HUDEP-2 (cell line): ENCODE measurements around the gene CAMK2D.

Experiments used
- DNase-seq, 76 experiments: peaks; one replicate each; lab custom pipeline; 2025; ENCODE audit not compliant: unreplicated experiment in 76 of 76; lab: John Stamatoyannopoulos, UW

CAMK2D gene

DNA sequence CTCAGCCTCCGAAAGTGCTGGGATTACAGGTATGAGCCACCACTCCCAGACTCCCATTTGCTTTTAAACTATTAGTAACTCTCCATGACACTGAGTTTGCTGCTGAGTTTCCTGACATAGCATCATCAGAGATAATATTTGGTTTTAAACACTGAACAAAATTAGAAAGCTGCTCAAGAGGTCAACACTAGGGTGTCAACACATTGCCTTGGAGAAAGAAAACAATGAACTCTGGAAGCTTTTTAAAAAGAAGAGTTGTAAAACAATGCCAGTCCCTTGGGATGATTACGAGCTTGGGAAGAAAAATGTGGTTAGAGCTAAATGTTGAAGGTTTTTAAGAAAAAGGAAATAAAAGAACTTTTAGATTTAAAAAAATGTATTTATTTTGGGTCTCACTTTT lies 264.8 kb downstream of the CAMK2D start:
- DNase-seq = no peak

DNA sequence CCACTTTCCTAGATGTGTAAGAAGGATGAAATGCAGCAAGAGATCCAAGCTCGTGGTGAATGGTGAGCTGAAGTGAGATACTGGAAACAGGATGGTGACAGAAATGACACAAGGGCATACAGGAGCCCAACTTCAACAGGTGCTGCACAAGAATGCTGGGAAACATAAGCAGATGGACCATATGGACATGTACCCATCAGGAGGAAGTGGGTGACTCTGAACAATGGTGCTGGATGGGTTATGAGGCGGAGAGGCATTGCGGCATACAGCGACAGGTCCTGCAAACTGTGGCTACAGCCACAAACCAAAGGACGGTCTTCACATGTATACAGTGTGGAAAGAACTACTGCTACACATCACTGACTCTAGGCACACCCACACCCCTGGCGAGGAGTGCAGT lies 265.7 kb downstream of the CAMK2D start:
- DNase-seq = no peak

DNA sequence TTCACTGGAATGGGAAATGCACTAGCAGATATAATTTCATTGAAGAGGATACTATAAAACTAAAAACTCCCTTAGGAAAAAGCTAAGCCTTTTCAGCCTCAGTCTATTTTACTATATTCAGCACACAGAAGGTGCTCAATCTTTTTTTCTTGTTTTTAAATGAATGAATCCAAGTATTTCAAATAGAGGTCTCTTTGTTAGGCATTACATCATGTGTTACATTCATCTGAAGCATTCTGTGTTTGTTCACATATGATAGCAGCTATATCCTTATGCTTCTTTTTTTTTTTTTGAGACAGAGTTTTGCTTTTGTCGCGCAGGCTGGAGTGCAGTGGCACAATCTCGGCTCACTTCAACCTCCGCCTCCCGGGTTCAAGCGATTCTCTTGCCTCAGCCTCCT lies 278.4 kb downstream of the CAMK2D start:
- no peak for DNase-seq

DNA sequence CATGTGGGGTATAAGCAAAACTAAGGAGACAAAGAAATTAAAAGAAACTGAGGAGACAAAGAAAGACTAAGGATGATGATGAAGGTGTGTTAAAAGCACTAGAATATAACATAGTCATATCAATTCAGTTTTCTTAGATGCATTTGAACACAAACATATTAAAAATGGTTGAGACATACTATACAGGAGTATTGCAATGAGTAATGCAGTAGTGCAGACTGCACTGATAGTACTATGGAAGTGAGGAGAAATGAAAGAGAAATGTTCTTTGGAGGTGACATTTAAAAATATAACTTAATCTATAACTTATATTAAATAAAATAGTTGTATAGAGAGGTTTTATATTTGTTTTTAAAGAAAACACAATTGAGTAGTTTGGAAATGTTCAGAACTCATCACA lies 279.2 kb downstream of the CAMK2D start:
- no peak for DNase-seq

DNA sequence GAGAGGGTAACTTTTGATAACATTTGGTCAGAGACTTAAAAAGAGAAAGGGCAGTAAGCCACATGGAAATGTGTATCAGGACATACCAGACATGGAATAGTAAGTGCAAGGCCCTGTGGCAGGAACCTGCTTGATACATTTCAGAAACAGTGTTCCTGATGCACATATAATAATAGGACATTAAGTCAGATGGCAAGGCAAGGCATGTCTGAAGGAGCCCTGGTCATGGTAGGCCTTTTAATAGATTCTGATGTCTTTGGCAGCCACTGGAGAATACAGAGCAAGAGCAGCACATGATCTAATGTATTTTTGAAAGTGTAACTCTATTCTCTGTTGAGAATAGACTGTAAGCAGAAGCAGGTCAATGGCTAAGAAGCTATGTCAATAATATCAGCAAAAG lies 279.7 kb downstream of the CAMK2D start:
- no peak for DNase-seq

DNA sequence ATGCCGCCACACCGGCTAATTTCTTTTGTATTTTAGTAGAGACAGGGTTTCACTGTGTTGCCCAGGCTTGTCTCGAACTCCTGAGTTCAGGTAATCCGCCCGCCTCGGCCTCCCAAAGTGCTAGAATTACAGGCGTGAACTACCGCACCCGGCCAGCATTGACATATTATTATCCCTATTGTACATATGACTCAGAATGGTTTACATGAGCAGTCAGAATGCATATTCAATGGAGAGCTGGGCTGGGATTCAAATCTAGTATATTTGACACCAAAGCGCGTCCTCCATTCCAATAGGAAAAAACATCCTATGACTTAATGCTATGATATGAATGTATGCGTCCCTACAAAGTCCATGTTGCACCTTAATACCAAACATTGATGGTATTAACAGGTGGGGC lies 281.4 kb downstream of the CAMK2D start:
- no peak for DNase-seq

DNA sequence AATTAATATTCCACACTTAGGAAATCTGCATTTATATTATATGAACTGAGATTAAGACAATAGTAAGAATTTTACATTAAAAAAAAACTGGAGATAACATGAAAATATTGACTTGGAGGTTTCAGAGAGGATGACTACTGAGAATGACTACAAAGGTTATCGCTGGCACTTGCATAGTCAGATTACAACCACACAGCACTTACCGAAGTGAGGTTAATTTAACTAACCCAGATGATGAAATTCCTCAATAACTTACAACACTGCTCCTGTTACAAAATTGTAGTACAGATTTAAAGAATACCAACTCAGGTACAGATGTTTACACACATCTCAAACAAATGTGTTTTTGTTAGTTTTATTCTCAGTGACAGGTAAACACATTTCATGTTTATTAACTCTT lies 283.5 kb downstream of the CAMK2D start:
- DNase-seq = no peak

DNA sequence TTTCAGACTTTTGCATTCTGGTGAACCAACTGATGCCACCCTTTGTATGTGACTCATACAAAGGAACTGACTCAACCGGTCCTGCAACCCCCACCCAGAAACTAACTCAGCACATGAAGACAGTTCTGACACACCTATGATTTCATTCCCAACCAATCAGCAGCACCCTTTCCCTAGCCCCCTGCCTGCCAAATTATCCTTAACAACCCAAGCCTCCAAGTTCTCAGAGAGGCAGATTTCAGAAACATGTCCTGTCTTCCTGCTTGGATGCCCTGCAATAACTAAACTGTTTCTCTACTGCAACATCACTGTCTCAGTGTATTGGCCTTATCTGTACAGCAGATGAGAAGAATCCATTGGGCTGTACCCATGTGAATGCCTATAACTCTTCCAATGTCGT lies 284.7 kb downstream of the CAMK2D start:
- no peak for DNase-seq

DNA sequence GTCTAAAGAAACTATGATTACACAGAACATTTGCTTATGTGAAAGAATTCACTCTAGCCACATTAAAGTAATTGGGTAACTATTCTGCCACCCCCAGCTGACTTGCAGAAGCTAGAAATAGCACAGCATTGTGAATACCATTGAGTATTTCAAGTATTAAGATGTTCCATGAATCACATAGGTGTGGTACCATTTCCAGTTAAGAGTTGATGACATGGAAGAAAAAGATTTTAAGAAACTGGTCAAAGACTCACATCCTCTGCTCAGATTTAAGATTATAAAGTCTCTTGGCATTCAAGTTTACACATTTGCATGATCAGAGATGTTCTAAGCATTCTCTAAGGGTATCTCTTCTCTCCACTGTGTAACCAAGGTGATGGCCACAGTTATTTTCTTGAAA lies 287.5 kb downstream of the CAMK2D start:
- no peak for DNase-seq

DNA sequence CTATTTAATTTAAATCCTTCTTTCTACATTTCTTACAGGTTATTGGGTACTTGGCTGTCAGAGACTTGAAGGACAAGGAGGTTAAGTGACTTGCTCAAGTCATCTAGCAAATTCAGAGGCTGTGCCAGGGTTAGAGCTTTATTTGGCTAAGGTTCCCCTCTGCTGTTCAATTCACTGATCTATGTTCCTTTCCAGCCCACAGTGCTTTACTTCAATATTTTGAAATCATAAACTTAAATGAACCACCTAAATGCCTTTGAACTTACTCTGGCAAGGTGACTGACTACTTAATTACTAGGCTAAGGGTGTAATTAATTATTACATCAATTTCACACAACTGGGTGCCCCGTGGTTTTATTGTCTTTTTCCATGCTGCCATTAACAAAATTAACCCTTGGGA lies 288.7 kb downstream of the CAMK2D start:
- DNase-seq = no peak

DNA sequence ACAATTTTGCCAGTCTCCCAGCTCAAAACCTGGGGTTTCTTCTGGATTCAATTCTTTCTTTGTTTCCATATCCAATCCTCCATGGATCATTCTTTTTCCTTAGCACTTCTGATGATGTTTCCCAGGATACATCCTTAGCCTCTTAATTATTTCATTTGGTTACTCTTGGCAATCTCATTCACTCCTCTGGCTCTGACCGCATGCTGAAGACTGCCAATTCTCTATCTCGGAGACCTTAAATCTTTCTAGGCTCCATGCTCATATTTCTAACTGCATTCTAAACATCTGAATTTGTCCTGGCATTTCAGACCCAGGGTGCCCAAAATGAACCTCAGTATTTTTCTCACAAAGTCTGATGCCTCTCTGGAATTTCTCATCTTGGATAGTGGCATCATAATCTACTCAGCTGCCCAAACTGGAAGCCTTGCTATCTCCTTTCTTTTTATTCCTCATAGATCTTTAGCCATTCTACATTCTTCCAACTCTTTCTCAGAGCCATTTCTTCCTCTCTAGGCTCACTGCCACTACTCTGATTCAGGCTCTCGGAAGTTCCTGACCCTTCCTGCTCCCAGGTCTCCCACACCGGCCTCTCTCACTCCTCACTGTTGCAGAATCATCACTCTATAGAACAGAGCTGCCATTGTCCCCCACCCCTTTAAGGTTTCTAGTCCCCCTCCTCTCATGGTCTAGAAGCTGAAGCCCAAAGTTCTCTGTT lies 290.2 kb downstream of the CAMK2D start:
- no peak for DNase-seq

DNA sequence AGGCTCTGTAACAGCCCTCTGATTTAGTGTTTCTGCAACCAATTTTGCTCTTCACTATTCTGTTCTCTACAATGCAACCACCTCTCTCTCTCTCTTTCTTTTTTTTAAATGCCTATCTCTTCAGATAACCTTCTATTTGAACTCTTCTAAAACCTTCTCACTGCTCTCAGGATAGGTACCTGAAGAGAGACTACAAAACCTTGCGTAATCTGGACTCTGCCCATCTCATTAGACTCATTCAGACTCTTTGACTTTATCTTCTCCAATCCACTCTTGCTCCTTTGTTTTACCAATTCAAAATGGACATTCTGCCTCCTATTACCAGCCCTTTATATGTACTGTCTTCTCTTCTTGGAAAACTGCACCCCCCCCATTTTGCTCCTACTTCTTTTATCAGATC lies 291.6 kb downstream of the CAMK2D start:
- DNase-seq = no peak

DNA sequence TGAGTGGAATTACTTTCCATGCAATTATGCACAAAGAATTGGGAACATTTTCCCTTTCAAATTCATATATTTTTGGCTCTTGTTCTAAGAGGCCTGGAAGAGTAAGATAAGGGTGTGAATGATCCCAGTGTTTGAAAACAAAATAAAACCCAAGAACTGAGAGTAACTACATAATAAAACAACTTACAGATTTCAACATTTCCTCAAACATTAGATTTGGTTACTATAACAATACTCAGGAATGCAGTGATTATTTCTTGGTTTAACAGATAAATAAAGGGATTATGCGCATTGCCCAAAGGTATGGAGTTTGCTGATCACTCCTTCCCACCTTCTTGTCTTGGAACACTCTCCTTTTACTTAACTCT lies 292.5 kb downstream of the CAMK2D start:
- no peak for DNase-seq

DNA sequence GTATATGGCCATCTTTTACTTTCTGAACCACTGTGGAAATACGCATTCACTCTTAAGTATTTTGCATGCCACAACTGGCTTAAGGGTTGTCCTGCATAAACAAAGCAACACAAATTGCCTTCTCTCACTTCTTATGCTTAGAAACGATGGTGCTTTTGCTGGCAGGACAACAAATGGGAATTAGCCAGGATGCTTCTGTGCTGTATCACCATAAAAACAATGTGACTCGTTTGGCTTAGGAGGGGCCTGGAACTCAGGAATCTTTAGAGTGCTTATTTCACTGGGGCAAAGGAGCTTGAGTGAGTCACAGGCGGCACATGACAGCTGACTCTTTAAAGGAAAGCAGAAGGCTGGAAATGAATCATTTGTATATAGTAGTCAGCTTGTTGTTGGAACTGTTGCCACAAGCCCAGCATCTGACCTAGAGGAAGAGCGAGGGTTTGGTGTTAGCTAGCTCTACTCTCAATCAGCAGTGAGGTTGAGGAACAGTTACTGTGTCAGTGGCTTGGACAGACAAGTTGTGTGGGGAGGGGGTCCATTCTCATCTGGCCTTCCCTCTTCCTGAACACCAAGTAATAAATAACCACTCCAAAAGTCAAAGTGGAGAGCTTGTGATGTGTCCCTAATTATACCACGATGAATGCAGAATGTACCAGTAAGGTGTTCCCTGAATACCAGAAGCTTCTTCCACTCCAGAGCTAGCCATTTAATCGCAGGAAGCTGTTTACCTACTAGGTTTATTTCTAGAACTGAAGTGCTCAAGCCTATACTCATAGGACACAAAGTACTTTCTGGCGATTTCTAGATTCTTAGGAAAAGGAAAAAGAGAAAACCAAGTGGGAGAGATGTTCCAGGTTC lies 293.1 kb downstream of the CAMK2D start:
- no peak for DNase-seq

DNA sequence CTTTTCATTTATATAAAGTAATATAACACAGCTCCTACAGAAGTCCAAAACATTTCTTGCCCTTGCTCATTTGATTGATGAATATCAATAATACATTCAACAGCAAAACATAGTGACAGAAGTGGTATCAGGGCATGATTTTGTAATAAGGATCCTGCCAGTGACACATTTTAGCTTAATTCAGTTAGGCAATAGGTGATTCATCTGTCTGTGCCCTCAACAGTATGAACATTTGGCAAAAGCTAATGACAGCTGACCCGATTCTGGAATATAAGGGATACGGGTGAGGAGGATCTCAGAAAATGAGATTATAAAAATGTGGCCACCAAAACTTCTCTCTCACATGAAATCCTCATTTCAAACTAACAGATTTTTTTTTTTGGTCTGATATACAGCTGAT lies 294.0 kb downstream of the CAMK2D start:
- no peak for DNase-seq

DNA sequence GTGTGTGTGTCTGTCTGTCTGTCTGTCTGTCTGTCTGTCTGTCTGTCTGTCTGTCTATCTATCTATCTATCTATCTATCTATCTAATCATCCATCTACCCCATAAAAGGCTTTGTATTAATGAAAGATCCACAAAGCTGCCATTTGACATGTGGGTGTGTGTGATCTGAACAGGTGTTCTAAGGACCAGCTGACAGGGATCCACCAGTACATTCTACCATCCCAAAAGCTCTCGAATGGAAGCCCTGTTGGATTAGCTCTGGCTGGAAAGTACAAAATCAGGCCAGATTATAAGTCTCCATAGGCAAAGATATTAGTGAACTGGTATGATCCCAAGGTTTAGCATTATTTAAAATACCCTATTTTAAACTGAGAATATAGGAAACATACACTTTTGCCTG lies 299.3 kb downstream of the CAMK2D start:
- no peak for DNase-seq

DNA sequence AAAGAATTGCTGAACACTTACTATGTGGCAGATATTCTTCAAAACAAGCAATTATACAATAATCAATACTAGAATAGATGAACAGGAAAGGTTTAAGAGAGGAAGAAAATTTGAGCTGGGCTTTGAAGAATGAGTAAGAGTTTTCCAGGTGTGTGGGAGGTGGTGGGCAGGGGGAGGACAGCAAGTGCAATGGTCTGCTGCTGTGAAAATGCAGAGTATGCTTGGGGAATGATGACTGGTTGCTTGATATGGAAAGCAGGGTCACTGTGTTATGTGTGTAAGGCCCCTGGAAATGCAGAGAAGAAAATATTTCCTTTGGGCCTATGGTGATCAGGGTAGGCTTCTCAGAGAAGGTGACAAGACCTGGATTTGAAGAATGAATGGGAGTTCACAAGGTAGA lies 300.3 kb downstream of the CAMK2D start:
- no peak for DNase-seq

DNA sequence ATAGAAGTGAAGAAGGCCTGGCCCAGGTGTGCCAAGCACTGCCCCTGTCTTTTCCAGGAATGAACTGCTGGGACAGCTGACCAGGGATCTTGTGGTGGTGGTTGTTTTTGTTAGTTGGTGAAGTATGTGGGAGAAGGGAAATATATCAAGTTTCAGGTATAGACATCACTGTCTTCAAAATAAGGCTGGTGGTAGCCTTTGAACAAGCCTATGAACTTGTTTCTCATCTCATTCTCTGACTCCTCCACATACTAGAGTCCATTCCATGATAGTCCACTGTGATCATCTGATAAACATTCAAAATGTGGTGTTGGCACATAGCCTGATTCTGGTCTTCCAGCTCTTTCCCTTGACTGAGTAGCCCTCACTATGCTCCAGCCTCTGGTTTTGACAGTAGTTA lies 303.7 kb downstream of the CAMK2D start:
- DNase-seq = no peak

DNA sequence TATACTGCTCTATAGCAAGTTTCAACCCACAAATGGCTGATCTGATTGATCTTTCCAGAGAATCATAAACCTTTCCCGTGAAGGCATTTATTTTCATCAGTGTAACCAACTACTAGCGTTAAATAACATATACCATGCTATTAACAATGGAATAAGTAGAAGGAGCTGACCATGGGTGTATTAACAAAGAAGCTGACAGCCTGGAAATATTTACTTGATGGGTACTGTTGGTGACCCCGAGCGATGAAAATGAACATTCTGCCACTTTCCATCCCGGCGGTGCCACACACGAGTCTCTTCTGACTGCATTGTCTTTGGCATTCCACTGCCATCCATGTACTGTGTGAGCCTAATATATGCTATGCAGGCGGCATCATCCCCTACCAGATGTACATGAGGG lies 304.4 kb downstream of the CAMK2D start:
- no peak for DNase-seq

DNA sequence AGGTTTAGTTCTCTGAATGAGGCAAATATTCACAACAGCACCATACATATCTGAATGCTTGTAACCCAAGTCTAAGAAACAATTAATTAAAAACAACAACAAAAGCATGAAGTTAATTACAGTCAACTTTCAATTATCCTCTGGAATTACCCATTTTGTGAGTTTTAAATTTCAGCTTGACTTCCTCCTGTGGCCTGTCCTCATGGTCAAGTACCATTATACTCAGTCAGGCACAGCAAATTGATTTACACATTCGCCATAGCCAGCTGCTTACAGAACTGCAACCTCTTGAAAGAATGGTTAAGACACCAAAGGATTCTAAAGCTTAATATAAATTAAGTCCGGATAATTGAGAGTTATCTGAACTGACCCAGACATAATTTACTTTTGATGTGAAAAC lies 306.5 kb downstream of the CAMK2D start:
- DNase-seq = no peak

DNA sequence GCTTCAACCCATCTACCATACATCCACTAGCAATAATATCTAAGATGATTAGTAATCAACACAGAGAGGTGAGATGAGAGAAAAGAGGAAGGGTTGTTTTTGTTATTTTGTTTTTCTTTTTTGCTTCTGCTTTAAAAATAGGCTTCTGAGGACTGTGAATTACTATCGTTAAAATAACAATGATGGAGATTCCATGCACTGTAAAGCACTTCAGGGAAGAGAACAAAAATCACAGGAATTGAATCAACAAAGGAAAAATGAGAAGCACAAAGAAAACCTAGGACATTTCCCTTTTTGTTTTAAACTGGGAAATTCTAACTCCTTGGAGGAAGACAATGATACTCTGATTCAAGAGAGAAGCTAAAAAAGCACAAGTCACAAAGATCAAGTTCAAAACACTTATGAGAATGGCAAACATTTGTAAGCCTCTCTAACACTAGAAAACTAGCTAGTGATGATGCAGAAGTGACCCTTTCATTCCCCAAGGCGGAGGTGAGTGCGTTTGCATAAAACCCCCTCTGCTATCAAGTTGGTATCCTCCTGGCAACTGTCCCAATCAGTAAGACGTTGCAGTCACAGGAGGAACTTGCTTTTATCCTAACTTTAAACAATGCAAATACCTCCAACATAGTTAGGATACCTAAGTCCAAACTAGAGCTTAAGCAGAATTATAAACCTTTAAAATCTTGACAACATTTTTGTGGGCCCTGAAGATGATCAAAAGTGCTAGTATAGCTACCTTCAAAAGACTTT lies 308.5 kb downstream of the CAMK2D start:
- DNase-seq = peak in 4 of 76 experiments; percentile 2 to 13 (median 4)

DNA sequence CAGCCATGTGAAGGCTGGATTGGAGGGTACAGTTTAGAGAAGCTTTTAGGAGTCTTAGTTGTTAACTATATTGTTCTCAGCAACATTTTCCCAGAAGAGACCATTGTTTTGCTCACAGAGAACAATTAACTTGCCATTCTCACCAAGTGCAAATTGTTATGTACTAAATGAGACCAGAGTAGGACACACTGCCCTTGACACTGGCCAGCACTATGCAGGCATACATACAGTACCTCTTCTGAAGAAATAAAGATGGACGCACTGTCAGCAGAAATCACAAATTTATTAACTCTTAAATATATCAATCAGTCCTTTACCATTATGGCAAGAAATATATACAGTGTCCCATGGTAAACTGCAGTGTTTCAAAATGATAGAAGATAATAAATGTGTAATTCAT lies 309.4 kb downstream of the CAMK2D start:
- DNase-seq = no peak
